GM23248 (cell line): Measurements from ENCODE around the gene SEMA7A. TPM values are rescaled to one million over a fixed set of nuclear protein-coding genes. Genes with fewer than 3 reads are reported as not detected.

ENCODE experiments used
- DNase-seq: peaks from one replicate; pipeline ENCODE4 v3.0.0-alpha.2; 2015
- H2AFZ ChIP-seq: fragments of 200-600 bp; sonication (generic); 2 replicates; pipeline ENCODE4 v1.6.1; 2016; ENCODE audit warnings: antibody characterized with exemption
- H3F3A ChIP-seq: fragments of 200-600 bp; sonication (generic); 2 replicates; pipeline ENCODE4 v1.6.1; 2016; ENCODE audit warnings: mild to moderate bottlenecking, antibody characterized with exemption, mixed run types; ENCODE audit not compliant: insufficient read depth
- H3K27ac ChIP-seq: fragments of 200-600 bp; sonication (generic); 2 replicates; pipeline ENCODE4 v1.5.1; 2016; ENCODE audit warnings: mild to moderate bottlenecking
- H3K27me3 ChIP-seq: fragments of 200-600 bp; sonication (generic); replicated peaks from 2 replicates; pipeline ENCODE4 v1.6.1; 2016; ENCODE audit warnings: mild to moderate bottlenecking; ENCODE audit not compliant: insufficient read depth
- H3K36me3 ChIP-seq: fragments of 200-600 bp; sonication (generic); 2 replicates; pipeline ENCODE4 v1.6.1; 2016; ENCODE audit warnings: low read depth, mild to moderate bottlenecking
- H3K4me1 ChIP-seq: fragments of 200-600 bp; sonication (generic); 2 replicates; pipeline ENCODE4 v1.6.1; 2016; ENCODE audit warnings: mild to moderate bottlenecking; ENCODE audit not compliant: insufficient read depth
- H3K4me2 ChIP-seq: fragments of 200-600 bp; sonication (generic); one replicate; pipeline ENCODE4 v1.6.1; 2016; ENCODE audit warnings: mild to moderate bottlenecking; ENCODE audit not compliant: unreplicated experiment
- H3K4me3 ChIP-seq: fragments of 200-600 bp; sonication (generic); 2 replicates; pipeline ENCODE4 v1.5.1; 2016; ENCODE audit warnings: mild to moderate bottlenecking
- H3K79me2 ChIP-seq: fragments of 200-600 bp; sonication (generic); 2 replicates; pipeline ENCODE4 v1.6.1; 2016; ENCODE audit warnings: mild to moderate bottlenecking; ENCODE audit not compliant: insufficient read depth
- H3K9ac ChIP-seq: fragments of 200-600 bp; sonication (generic); 2 replicates; pipeline ENCODE4 v1.6.1; 2016; ENCODE audit warnings: mild to moderate bottlenecking
- H3K9me2 ChIP-seq: fragments of 200-600 bp; sonication (generic); 2 replicates; pipeline ENCODE4 v1.6.1; 2016; ENCODE audit warnings: mixed run types, mild to moderate bottlenecking, moderate library complexity; ENCODE audit not compliant: insufficient read depth
- H3K9me3 ChIP-seq: fragments of 200-600 bp; sonication (generic); one replicate; pipeline ENCODE4 v1.6.1; 2017; ENCODE audit warnings: low read depth
- H4K20me1 ChIP-seq: fragments of 200-600 bp; sonication (generic); 2 replicates; pipeline ENCODE4 v1.6.0; 2016; ENCODE audit not compliant: insufficient read depth
- EZH2 ChIP-seq: fragments of 200-600 bp; sonication (generic); IDR thresholded peaks from 2 replicates; pipeline ENCODE4 v1.6.1; 2018; ENCODE audit warnings: antibody characterized with exemption, mild to moderate bottlenecking; ENCODE audit not compliant: insufficient read depth, poor library complexity, severe bottlenecking
- EZH2phosphoT487 ChIP-seq: fragments of 200-600 bp; sonication (generic); IDR thresholded peaks from 2 replicates; pipeline ENCODE4 v1.6.1; 2018; ENCODE audit warnings: antibody characterized with exemption, moderate library complexity, mild to moderate bottlenecking, low read depth; ENCODE audit not compliant: insufficient read depth
- WGBS, 2 experiments: methylation state at CpG; one replicate each; pipeline ENCODE4 v1.1.6; 2015 to 2017; ENCODE audit warnings: low lambda C conversion rate in 2 of 2, low coverage in 1 of 2; ENCODE audit errors: missing lambda C conversion rate in 2 of 2; 5-methylcytosine and 5-hydroxymethylcytosine counted together
- in situ Hi-C: fragments of 300-500 bp; cut with MboI; formaldehyde crosslinking; loops from 2 replicates; pipeline ENCODE4 v1.15.0; 2020
- polyA plus RNA-seq: library from polyadenylated mRNA; unstranded; fragments of >200 nt; fragmentation: Nextera tagmentation; extraction: Ambion mirVana; gene quantifications from 2 replicates; pipeline ENCODE4 v1.2.1, GENCODE V29; 2016
- total RNA-seq: library from RNA; depleted of rRNA; stranded (reverse); fragments of >200 nt; shearing (Covaris generic); gene quantifications from 2 replicates; pipeline ENCODE4 v1.2.3, GENCODE V29; 2014

SEMA7A gene
- total and polyA plus RNA-seq, 2 experiments from 2014 or later, result 42.3 to 132 TPM

DNA sequence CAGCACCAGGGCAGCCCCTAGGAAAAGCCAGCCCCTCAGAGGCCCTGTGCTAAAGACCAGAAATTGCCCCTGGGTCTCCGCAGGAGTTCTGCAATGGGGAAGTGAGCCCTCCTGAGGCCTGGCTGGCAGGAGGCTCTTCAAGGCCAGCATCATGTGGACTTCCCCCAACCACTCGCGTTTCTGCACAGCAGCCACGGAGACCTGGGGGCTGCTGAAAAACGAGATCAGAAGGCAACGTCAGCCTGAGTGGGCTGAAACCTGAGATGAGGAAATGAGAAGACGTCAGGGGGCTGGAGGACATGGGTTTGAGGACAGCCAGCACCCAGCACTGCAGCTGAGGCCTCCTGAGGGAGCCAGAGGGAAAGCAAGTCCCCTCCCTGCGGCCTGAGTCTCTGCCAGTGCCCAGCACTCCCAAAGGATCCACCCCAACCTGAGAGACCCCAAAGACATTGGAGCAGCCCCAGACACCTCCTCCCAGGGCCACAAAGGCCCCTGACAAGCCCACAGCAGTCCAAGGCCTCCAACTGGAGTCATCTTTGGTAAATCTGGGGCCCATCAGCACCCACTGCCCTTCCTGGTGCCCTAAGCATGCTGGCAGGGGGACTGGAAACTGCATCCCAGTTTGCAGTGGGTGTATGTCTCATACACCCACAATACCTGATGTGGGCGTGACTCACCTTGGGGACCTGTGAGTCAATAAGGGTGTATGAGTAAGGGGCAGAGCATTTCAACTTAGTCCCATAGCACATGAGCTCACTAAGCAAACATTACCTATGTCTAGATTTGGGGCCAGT, 37.1 kb downstream of the SEMA7A start:
- Histone ChIP-seq H3K9ac (peak overlapping the region; percentile 55), H4K20me1 (no peaks in the 10 kb centered on the region), H3K4me3 (no peak overlapping the region), H2AFZ (no peak overlapping the region), H3K79me2 (no peaks in the 10 kb centered on the region), H3K9me3 (no peaks in the 10 kb centered on the region), H3K9me2 (no peaks in the 10 kb centered on the region), H3F3A (peaks cover 80% of the 10 kb centered on the region), H3K27me3 (no peaks in the 10 kb centered on the region), H3K4me1 (peaks cover 82% of the 10 kb centered on the region), H3K27ac (peak overlapping the region; percentile 87), H3K36me3 (no peaks in the 10 kb centered on the region), H3K4me2 (peak overlapping the region; percentile 57)
- in situ Hi-C loops, result no loop called here
- TF ChIP-seq EZH2phosphoT487 (no peak), EZH2 (no peak)
- 59 to 61% methylated on average over 9 of the region's 9 CpGs for WGBS, 2 experiments
- peak; percentile 86 for DNase-seq

DNA sequence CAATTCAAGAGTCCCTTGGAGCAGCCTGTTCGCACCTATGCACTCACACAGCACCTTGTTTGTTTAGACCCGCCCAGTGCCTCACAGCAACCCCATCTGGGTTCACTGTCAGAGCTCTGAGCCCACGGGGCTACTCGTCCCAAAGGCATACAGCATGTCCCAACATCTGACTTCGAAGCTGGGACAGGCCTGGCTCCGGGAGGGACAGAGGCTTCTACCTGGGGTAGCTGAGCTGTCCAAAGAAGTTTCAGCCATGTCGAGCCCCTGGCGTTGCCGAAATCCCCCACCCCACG, 37.7 kb downstream of the SEMA7A start:
- Histone ChIP-seq H4K20me1 (no peaks in the 10 kb centered on the region), H3K36me3 (no peaks in the 10 kb centered on the region), H3K9ac (peak overlapping the region; percentile 55; the same call in 1 of the 2 replicates), H2AFZ (no peak overlapping the region), H3K4me3 (no peak overlapping the region), H3K9me3 (no peaks in the 10 kb centered on the region), H3F3A (peaks cover 75% of the 10 kb centered on the region), H3K27me3 (no peaks in the 10 kb centered on the region), H3K27ac (peak overlapping the region; percentile 87), H3K4me2 (peak overlapping the region; percentile 22), H3K9me2 (no peaks in the 10 kb centered on the region), H3K79me2 (no peaks in the 10 kb centered on the region), H3K4me1 (peaks cover 81% of the 10 kb centered on the region)
- peak; percentile 38 for DNase-seq
- 84 to 88% methylated on average over 10 of the region's 10 CpGs for WGBS, 2 experiments
- in situ Hi-C loops, result no loop called here
- no peak for TF ChIP-seq EZH2phosphoT487
- TF ChIP-seq EZH2, result no peak

DNA sequence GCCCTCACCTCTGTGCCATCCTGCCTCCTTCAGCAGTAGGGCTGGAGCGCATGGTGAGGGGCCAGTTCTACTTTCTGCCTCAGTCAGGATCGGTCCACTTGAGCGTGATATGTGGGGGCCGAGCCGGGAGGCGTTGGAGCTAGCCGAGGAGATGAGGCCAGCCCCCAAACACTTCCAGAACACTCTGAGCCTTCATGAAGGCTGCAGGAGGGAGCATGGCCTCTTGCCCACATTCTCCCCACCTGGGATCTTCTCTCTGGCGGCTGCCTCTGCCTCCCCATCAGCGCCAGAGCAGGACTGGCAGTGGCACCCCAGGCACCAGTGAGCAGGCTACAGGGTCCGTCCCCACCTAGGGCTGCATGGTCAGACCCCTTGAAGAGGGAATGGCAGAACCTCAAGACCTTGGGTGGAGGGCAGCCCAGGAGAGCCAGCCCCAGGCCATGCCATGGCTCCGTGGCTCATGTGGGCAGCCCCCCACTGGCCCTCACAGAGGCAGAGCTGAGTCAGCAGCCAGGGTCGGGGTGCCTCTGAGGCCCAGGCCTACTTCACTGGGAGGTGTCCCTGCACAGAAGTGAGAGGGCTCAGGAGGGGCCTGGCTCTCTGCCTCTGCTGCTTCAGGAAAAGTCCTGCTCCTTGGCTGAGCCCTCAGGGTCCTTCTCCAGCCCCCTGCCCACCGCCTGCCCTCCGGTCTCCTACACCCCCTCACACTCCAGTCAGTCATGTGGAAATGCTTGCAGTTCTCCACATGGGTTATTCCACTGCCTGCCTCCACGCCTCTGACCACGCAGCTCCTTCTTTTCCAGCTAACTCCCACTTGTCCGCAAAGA, 38.2 kb downstream of the SEMA7A start:
- peak overlapping the region; percentile 87 for H3K27ac ChIP-seq
- H3K4me3 ChIP-seq, result no peak overlapping the region
- H3K9me3 ChIP-seq, result no peaks in the 10 kb centered on the region
- WGBS, 2 experiments, result 82 to 89% methylated on average over 16 to 17 of the region's 17 CpGs
- no peaks in the 10 kb centered on the region for H3K9me2 ChIP-seq
- no peaks in the 10 kb centered on the region for H3K36me3 ChIP-seq
- no peaks in the 10 kb centered on the region for H3K79me2 ChIP-seq
- peak; percentile 40 for DNase-seq
- peaks cover 69% of the 10 kb centered on the region for H3F3A ChIP-seq
- peak overlapping the region; percentile 55; the same call in 1 of the 2 replicates for H3K9ac ChIP-seq
- H2AFZ ChIP-seq, result no peak overlapping the region
- in situ Hi-C loops, result no loop called here
- H3K27me3 ChIP-seq, result no peaks in the 10 kb centered on the region
- peaks cover 75% of the 10 kb centered on the region for H3K4me1 ChIP-seq
- H3K4me2 ChIP-seq, result peak overlapping the region; percentile 39
- H4K20me1 ChIP-seq, result no peaks in the 10 kb centered on the region
- TF ChIP-seq EZH2 (no peak), EZH2phosphoT487 (no peak)

DNA sequence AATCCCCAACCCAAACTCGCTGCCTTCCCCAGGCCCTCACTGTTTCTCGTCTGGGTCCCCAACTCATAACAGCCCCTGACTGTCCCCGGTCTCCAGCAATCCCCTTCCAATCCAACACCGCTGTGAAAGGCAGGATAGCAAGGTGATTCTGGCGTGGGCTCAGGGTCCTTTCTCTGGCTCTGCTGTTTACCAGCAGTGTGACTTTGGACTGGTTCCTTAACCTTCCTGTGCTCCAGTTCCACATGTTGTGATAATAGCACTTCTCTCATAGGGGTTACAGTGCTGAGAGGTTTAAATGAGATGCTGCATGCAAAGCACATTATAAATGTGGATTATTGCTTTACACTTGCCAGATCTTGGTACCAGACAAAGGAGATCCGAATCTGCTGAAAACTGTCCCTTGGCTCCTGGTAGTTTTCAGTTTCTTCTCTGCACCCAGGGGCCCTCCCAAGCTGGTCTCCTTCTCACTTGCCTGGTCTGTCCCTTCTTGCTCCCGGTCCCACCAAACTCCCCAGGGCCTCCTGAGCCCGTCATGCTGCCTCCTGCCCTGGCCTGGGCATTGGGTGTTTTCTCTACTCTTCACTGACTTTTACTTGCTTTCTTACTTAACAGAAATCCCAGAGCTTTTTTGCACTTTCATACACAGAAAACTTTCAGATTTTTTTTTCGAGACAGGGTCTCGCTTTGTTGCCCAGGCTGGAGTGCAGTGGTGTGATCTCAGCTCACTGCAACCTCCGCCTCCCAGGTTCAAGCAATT, 39.5 kb downstream of the SEMA7A start:
- H3K27ac ChIP-seq, result peak overlapping the region; percentile 87
- no peak overlapping the region for H3K4me2 ChIP-seq
- H3F3A ChIP-seq, result peaks cover 60% of the 10 kb centered on the region
- H3K36me3 ChIP-seq, result no peaks in the 10 kb centered on the region
- no peaks in the 10 kb centered on the region for H3K27me3 ChIP-seq
- 0 out of 2 replicates have a peak overlapping the region, but pooled peaks have one; percentile 37 for H3K9ac ChIP-seq
- H3K4me3 ChIP-seq, result no peak overlapping the region
- no peaks in the 10 kb centered on the region for H3K9me2 ChIP-seq
- peaks cover 63% of the 10 kb centered on the region for H3K4me1 ChIP-seq
- no peaks in the 10 kb centered on the region for H3K79me2 ChIP-seq
- no peak for TF ChIP-seq EZH2phosphoT487
- TF ChIP-seq EZH2, result no peak
- H3K9me3 ChIP-seq, result no peaks in the 10 kb centered on the region
- DNase-seq, result no peak
- H2AFZ ChIP-seq, result no peak overlapping the region
- WGBS, 2 experiments, result 90 to 93% methylated on average over 11 of the region's 11 CpGs
- in situ Hi-C loops, result no loop called here
- H4K20me1 ChIP-seq, result no peaks in the 10 kb centered on the region
